Measurements from ENCODE around the gene PELI3.

DNA sequence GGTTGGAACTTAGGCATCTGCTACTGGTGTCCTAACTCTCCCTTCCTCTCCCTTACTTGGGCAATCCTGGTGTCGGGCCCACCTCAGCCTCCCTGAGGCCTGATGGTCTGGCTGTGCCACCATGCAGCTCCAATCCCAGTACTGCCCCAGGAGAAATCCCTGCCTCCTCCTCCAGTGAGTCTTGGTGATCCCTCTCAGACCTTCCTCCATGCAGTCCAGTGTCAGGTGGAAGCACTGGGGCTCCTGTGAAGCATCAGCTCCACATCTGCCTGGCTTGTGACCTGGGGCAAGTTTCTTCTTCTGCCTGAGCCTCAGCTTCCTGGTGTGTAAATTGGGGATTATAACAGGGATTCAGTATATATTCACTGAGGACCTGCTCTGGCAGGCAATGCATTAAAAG is 1.8 kb upstream of the PELI3 start:
- TF ChIP-seq, protein P1, sequence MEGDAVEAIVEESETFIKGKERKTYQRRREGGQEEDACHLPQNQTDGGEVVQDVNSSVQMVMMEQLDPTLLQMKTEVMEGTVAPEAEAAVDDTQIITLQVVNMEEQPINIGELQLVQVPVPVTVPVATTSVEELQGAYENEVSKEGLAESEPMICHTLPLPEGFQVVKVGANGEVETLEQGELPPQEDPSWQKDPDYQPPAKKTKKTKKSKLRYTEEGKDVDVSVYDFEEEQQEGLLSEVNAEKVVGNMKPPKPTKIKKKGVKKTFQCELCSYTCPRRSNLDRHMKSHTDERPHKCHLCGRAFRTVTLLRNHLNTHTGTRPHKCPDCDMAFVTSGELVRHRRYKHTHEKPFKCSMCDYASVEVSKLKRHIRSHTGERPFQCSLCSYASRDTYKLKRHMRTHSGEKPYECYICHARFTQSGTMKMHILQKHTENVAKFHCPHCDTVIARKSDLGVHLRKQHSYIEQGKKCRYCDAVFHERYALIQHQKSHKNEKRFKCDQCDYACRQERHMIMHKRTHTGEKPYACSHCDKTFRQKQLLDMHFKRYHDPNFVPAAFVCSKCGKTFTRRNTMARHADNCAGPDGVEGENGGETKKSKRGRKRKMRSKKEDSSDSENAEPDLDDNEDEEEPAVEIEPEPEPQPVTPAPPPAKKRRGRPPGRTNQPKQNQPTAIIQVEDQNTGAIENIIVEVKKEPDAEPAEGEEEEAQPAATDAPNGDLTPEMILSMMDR (IDR thresholded peaks at IDR 0.05), result no peak
- TF ChIP-seq EP300 (IDR thresholded peaks at IDR 0.05) (no peak), POLR2A (IDR thresholded peaks at IDR 0.05) (no peak)
